DMS53 (cell line): ENCODE data around the gene MORN4.
"Not testable (repeated sequence)": the region's sequence is repeated elsewhere in the genome, so short reads cannot be mapped to it uniquely, and the experiment has no call there.

Experiments
- DNase-seq: peaks from one replicate; lab custom pipeline; 2025; lab: John Stamatoyannopoulos, UW

MORN4 gene

GRCh38 chr10:97632949-97633884 lies at the start of gene MORN4:
MORN4 (minus strand) TSS chr10:97633500; CDS start chr10:97619653, 13,847 bp downstream.
- peak; percentile 99 for DNase-seq

GRCh38 chr10:97682042-97682441 lies 48.7 kb upstream of the MORN4 start:
- DNase-seq: no peak

GRCh38 chr10:97679594-97679993 lies 46.3 kb upstream of the MORN4 start:
- DNase-seq: no peak

GRCh38 chr10:97676770-97677581 lies 43.7 kb upstream of the MORN4 start:
- DNase-seq: peak; percentile 90

- DNase-seq: no peak
Observed at GRCh38 chr10:97675222-97675621, 41.9 kb upstream of the MORN4 start.

- DNase-seq: peak; percentile 52
Observed at GRCh38 chr10:97673736-97674525, 40.6 kb upstream of the MORN4 start.

GRCh38 chr10:97669571-97669970 lies 36.3 kb upstream of the MORN4 start:
- no peak for DNase-seq

- no peak for DNase-seq
Observed at GRCh38 chr10:97667463-97667862, 34.2 kb upstream of the MORN4 start.

GRCh38 chr10:97666992-97667391 lies 33.7 kb upstream of the MORN4 start:
- no peak for DNase-seq

- no peak for DNase-seq
Observed at GRCh38 chr10:97664282-97664850, 31.1 kb upstream of the MORN4 start.

GRCh38 chr10:97659589-97659988 lies 26.3 kb upstream of the MORN4 start:
- no peak for DNase-seq

GRCh38 chr10:97656777-97657176 lies 23.5 kb upstream of the MORN4 start:
- DNase-seq: no peak

- DNase-seq: no peak
Observed at GRCh38 chr10:97651773-97652172, 18.5 kb upstream of the MORN4 start.

- DNase-seq: no peak
Observed at GRCh38 chr10:97650726-97651125, 17.4 kb upstream of the MORN4 start.

- DNase-seq: not testable (repeated sequence)
Observed at GRCh38 chr10:97649405-97649750, 16.1 kb upstream of the MORN4 start.

GRCh38 chr10:97648562-97649404 lies 15.5 kb upstream of the MORN4 start:
- DNase-seq: peak; percentile 98

- DNase-seq: no peak
Observed at GRCh38 chr10:97647556-97647955, 14.3 kb upstream of the MORN4 start.

GRCh38 chr10:97644936-97645335 lies 11.6 kb upstream of the MORN4 start:
- no peak for DNase-seq

GRCh38 chr10:97643441-97643985 lies 10.2 kb upstream of the MORN4 start:
- peak; percentile 82 for DNase-seq

GRCh38 chr10:97642471-97643159 lies 9.3 kb upstream of the MORN4 start:
- DNase-seq: not testable (repeated sequence)
